ENCODE data around the gene TCIRG1. TPM values are rescaled to one million over a fixed set of nuclear protein-coding genes. Genes with fewer than 3 reads are reported as not detected.

The TCIRG1 gene
- total RNA-seq, 1 donor from 2014 or later, result 46.8 TPM

DNA sequence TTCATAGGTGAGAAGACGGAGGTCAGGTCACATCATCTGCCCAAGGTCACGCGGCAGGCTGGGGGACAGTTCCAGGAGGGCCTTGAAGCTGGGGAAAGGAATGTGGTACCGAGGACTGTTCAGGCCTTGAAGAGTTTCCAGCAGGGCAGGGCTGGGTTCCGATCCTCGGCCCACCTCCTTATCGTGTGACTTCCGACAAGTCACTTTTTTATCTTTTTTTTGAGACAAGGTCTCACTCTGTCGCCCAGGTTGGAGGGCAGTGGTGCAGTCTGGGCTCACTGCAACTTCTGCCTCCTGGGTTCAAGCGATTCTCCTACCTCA, 7.7 kb upstream of the TCIRG1 start:
- peaks cover 1% of the 10 kb centered on the region for H3K36me3 ChIP-seq (ENCODE audit: control insufficient read depth, insufficient read depth, low read length)
- TF ChIP-seq, protein P1, sequence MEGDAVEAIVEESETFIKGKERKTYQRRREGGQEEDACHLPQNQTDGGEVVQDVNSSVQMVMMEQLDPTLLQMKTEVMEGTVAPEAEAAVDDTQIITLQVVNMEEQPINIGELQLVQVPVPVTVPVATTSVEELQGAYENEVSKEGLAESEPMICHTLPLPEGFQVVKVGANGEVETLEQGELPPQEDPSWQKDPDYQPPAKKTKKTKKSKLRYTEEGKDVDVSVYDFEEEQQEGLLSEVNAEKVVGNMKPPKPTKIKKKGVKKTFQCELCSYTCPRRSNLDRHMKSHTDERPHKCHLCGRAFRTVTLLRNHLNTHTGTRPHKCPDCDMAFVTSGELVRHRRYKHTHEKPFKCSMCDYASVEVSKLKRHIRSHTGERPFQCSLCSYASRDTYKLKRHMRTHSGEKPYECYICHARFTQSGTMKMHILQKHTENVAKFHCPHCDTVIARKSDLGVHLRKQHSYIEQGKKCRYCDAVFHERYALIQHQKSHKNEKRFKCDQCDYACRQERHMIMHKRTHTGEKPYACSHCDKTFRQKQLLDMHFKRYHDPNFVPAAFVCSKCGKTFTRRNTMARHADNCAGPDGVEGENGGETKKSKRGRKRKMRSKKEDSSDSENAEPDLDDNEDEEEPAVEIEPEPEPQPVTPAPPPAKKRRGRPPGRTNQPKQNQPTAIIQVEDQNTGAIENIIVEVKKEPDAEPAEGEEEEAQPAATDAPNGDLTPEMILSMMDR (IDR thresholded peaks at IDR 0.05; ENCODE audit: insufficient read depth, low read length, poor library complexity, severe bottlenecking), result no peak
- no peaks in the 10 kb centered on the region for H3K27me3 ChIP-seq (ENCODE audit: control insufficient read depth, insufficient read depth, low read length)
- peak overlapping the region; percentile 87 for H3K4me3 ChIP-seq (ENCODE audit: low read depth, low read length)
- DNase-seq (ENCODE audit: low read depth), result no peak

DNA sequence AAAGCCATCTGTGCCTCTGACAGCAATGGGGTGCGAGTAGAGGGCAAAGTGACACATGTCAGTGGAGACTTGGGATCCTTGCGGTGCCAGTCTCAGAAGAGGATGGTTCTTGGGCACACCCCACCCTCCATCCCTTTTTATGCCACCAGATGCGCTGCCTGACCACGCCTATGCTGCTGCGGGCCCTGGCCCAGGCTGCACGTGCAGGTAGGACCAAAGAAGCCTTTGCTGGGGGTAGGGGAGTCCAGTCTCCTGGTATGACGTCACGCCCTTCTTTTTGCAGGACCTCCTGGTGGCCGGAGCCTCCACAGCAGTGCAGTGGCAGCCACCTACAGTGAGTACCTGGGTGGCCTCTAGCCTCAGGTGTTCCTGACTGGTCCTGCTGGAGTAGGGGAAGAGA, 6.8 kb upstream of the TCIRG1 start:
- TF ChIP-seq, protein P1 (IDR thresholded peaks at IDR 0.05; ENCODE audit: insufficient read depth, low read length, poor library complexity, severe bottlenecking), result no peak
- Histone ChIP-seq H3K36me3 (ENCODE audit: control insufficient read depth, insufficient read depth, low read length) (peaks cover 1% of the 10 kb centered on the region), H3K4me3 (ENCODE audit: low read depth, low read length) (no peak overlapping the region), H3K27me3 (ENCODE audit: control insufficient read depth, insufficient read depth, low read length) (no peaks in the 10 kb centered on the region)
- no peak for DNase-seq (ENCODE audit: low read depth)

DNA sequence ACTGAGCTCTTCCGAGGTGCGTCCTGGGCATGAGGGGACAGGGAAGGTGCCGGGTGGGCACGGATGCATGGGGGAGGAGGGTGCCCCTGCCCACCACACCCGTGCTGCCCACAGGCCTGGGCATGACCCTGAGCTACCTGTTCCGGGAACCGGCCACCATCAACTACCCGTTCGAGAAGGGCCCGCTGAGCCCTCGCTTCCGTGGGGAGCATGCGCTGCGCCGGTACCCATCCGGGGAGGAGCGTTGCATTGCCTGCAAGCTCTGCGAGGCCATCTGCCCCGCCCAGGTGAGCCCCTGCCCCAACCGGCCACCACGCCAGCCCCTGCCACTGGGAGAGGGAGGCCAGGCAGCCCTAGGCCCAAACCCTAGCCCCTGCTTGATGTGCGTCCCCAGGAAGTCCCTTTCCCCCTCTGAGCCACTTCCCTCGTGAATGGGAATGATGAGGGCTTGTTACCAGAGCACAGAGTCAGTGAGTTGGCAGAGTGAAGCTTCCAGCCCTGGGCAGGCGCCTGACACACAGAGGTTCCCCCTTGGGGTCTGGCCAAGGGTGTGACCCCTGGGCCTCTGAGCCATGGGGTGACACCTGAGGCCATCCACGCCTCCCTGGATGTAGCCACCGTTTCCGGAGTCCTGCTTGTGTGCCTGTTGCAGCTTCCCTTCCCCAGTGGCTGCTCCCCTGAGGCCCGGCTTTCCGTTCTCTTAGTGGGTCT, 5.7 kb upstream of the TCIRG1 start:
- DNase-seq (ENCODE audit: low read depth), result no peak
- H3K27me3 ChIP-seq (ENCODE audit: control insufficient read depth, insufficient read depth, low read length), result no peaks in the 10 kb centered on the region
- TF ChIP-seq, protein P1 (IDR thresholded peaks at IDR 0.05; ENCODE audit: insufficient read depth, low read length, poor library complexity, severe bottlenecking), result no peak
- H3K36me3 ChIP-seq (ENCODE audit: control insufficient read depth, insufficient read depth, low read length), result peaks cover 1% of the 10 kb centered on the region
- H3K4me3 ChIP-seq (ENCODE audit: low read depth, low read length), result no peak overlapping the region

DNA sequence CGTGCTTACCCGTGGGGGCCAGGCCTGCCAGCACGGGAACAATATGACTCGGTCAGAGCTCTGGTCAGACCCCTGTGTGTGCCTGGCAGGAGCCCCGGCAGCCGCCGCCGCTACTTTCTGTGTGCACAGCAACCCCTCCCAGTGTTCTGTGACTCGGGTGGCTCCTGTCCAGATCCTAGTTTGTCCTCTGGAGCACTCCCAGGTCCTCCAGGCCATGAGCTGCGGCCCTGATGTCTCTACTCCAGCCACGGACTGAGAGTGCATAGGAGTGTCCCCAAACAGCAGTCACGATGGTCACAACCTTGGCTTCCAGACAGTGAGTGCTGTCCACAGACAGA, 5.1 kb upstream of the TCIRG1 start:
- no peak for DNase-seq (ENCODE audit: low read depth)
- peaks cover 1% of the 10 kb centered on the region for H3K36me3 ChIP-seq (ENCODE audit: control insufficient read depth, insufficient read depth, low read length)
- no peaks in the 10 kb centered on the region for H3K27me3 ChIP-seq (ENCODE audit: control insufficient read depth, insufficient read depth, low read length)
- TF ChIP-seq, protein P1 (IDR thresholded peaks at IDR 0.05; ENCODE audit: insufficient read depth, low read length, poor library complexity, severe bottlenecking), result no peak
- no peak overlapping the region for H3K4me3 ChIP-seq (ENCODE audit: low read depth, low read length)

DNA sequence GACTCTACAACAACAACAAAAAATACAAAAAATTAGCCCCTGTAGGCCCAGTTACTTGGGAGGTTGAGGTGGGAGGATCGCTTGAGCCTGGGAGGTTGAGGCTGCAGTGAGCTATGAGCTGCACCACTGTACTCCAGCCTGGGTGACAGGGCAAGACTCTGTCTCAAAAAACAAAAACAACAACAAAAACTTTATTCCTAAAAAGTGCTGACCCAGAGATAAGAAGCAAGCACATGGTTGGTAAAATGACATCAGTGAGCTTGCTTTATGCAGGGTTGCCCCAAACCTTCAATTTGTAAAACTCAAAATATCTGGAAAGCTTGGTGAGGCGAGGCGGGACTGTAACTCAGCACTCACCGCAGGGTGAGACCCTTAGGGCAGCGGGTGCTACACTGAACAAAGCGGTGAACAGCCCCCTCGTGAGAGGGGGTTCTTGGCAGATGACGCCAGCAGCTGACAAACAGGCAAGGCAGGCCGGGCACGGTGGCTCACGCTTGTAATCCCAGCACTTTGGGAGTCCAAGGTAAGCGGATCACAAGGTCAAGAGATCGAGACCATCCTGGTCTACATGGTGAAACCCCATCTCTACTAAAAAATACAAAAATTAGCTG, 3.5 kb upstream of the TCIRG1 start:
- Histone ChIP-seq H3K36me3 (ENCODE audit: control insufficient read depth, insufficient read depth, low read length) (peaks cover 1% of the 10 kb centered on the region), H3K27me3 (ENCODE audit: control insufficient read depth, insufficient read depth, low read length) (no peaks in the 10 kb centered on the region), H3K4me3 (ENCODE audit: low read depth, low read length) (no peak overlapping the region)
- DNase-seq (ENCODE audit: low read depth), result no peak
- TF ChIP-seq, protein P1 (IDR thresholded peaks at IDR 0.05; ENCODE audit: insufficient read depth, low read length, poor library complexity, severe bottlenecking), result no peak
